AG09319 (cell line): ENCODE measurements around the gene RFK.
A peak's percentile ranks its signal among the peaks of the same experiment; 100 is the strongest.

ENCODE experiments used
- DNase-seq: peaks from one replicate; pipeline ENCODE4 v3.0.0-alpha.2; 2010; ENCODE audit warnings: low read depth; ENCODE audit errors: extremely low read depth
- CTCF ChIP-seq: IDR thresholded peaks from 2 replicates; pipeline ENCODE4 v1.5.1; 2011; ENCODE audit warnings: low read depth, mild to moderate bottlenecking, inconsistent platforms, low read length, moderate library complexity

RFK gene

GRCh38 chr9:76417394-76417793 lies 23.2 kb upstream of the RFK start:
- no peak for TF ChIP-seq CTCF
- no peak for DNase-seq

GRCh38 chr9:76415731-76416130 lies 21.5 kb upstream of the RFK start:
- no peak for TF ChIP-seq CTCF
- DNase-seq: peak; percentile 37

- DNase-seq: no peak
- TF ChIP-seq CTCF: no peak
These were observed 20.9 kb upstream of the RFK start for GRCh38 chr9:76415154-76415553.

GRCh38 chr9:76414661-76415060 lies 20.4 kb upstream of the RFK start:
- TF ChIP-seq CTCF: no peak
- no peak for DNase-seq

- no peak for DNase-seq
- TF ChIP-seq CTCF: no peak
These were observed 19.4 kb upstream of the RFK start for GRCh38 chr9:76413658-76414057.

- no peak for DNase-seq
- no peak for TF ChIP-seq CTCF
These were observed 18.4 kb upstream of the RFK start for GRCh38 chr9:76412638-76413037.

GRCh38 chr9:76405868-76406267 lies 11.6 kb upstream of the RFK start:
- TF ChIP-seq CTCF: no peak
- DNase-seq: no peak
